Suprapubic skin (tissue), 4 donors: ENCODE results near the gene TK2. TPM values are rescaled to one million over a fixed set of nuclear protein-coding genes. Genes with fewer than 3 reads are reported as not detected.
A peak's percentile ranks its signal among the peaks of the same experiment; 100 is the strongest.
"Not testable (repeated sequence)": the region's sequence is repeated elsewhere in the genome, so short reads cannot be mapped to it uniquely, and the experiment has no call there.

Experiments used
- DNase-seq, 2 donors: peaks; one replicate each; pipeline ENCODE4 v3.0.0-alpha.2; 2019; ENCODE audit warnings: low spot score in 2 of 2
- H3K27ac ChIP-seq: fragments of 200-600 bp; sonication (generic); one replicate; pipeline ENCODE4 v1.5.1; 2019
- H3K27me3 ChIP-seq: fragments of 200-600 bp; sonication (generic); one replicate; pipeline ENCODE4 v1.5.1; 2019
- H3K36me3 ChIP-seq: fragments of 200-600 bp; sonication (generic); one replicate; pipeline ENCODE4 v1.5.1; 2019
- H3K4me1 ChIP-seq: fragments of 200-600 bp; sonication (generic); one replicate; pipeline ENCODE4 v1.5.1; 2019
- H3K4me3 ChIP-seq: fragments of 200-600 bp; sonication (generic); one replicate; pipeline ENCODE4 v1.5.1; 2019; ENCODE audit warnings: mild to moderate bottlenecking
- H3K9me3 ChIP-seq: fragments of 200-600 bp; sonication (generic); one replicate; pipeline ENCODE4 v1.5.1; 2019
- EP300 ChIP-seq: sonication (generic); formaldehyde crosslinking; IDR thresholded peaks from one replicate; pipeline ENCODE4 v1.6.1; 2017; ENCODE audit warnings: antibody characterized with exemption
- POLR2A ChIP-seq, 2 donors: fragments of 450-650 bp; IDR thresholded peaks; one replicate each; pipeline ENCODE4 v1.6.1; 2017; ENCODE audit warnings: antibody characterized with exemption in 2 of 2, mild to moderate bottlenecking in 2 of 2, moderate library complexity in 2 of 2
- POLR2AphosphoS5 ChIP-seq, 3 donors: sonication (generic); formaldehyde crosslinking; IDR thresholded peaks; one replicate each; pipeline ENCODE4 v1.6.1; 2017; ENCODE audit warnings: antibody characterized with exemption in 3 of 3
- WGBS: methylation state at CpG from one replicate; pipeline ENCODE4 v1.1.5; 2018; 5-methylcytosine and 5-hydroxymethylcytosine counted together
- total RNA-seq, 4 donors: library from RNA; depleted of rRNA; stranded (reverse); fragments of >200 nt; gene quantifications; one replicate each; pipeline ENCODE4 v1.1.0, GENCODE V29; 2016
- TF ChIP-seq, protein P1 (sequence below), 2 donors: fragments of 200-600 bp in 1 of 2; fragments of 450-650 bp in 1 of 2; sonication (generic) in 1 of 2; IDR thresholded peaks; one replicate each; pipeline ENCODE4 v1.5.1; 2016 to 2019; ENCODE audit warnings: antibody characterized with exemption in 2 of 2, mild to moderate bottlenecking in 1 of 2, moderate library complexity in 1 of 2

TK2 gene
- total RNA-seq, 4 donors from 2014 or later, result 13.6 to 27.0 (median 19.7) TPM

DNA sequence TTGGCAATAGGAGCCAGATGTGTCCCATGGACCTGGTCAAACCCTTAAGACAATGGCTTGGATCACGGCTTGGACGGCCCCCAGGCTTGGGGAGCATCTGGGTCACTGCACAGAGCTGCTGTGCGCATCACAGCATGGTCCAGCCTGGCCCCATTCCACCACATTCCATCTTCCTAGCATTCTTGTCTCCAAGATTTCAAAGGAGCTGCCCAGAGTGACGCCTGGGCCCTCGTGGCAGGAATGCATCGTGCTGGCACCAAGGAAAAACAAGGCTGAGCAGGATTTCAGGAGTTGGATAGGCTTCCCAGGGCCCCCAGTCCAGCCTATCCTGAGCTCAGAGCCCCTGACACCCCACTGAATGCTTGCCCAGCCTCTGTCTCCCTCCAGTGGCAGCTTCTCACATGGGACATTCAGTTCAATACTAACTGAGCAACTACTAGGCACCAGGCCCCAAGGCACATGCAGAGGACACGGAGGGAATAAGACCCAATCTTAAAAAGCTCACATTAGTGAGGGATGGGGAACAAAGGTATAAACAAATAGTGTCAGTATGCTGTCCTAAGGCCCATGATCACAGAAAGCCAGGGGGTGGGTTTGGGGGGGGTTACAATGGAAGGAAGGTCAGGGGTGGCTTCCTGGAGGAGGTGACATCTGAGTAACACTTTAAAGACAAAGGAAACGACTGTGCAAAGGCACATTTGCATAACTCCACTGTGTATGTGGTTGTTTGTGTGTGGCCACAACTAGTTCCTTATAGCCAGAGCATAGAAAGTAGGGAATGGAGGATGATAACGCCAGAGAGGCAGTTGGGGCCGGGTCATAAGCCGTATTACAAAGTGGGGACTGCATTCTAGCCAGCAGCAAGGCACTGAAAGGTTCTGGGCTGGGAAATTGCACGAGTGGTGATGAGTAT, 34.1 kb downstream of the TK2 start:
- no peak for DNase-seq
- no peak for TF ChIP-seq EP300
- TF ChIP-seq, protein P1, sequence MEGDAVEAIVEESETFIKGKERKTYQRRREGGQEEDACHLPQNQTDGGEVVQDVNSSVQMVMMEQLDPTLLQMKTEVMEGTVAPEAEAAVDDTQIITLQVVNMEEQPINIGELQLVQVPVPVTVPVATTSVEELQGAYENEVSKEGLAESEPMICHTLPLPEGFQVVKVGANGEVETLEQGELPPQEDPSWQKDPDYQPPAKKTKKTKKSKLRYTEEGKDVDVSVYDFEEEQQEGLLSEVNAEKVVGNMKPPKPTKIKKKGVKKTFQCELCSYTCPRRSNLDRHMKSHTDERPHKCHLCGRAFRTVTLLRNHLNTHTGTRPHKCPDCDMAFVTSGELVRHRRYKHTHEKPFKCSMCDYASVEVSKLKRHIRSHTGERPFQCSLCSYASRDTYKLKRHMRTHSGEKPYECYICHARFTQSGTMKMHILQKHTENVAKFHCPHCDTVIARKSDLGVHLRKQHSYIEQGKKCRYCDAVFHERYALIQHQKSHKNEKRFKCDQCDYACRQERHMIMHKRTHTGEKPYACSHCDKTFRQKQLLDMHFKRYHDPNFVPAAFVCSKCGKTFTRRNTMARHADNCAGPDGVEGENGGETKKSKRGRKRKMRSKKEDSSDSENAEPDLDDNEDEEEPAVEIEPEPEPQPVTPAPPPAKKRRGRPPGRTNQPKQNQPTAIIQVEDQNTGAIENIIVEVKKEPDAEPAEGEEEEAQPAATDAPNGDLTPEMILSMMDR (IDR thresholded peaks at IDR 0.05), result peak; percentile 14 to 15
- H3K4me1 ChIP-seq, result peaks cover 78% of the 10 kb centered on the region
- 72% methylated on average over 12 of the region's 12 CpGs for WGBS
- no peaks in the 10 kb centered on the region for H3K9me3 ChIP-seq
- H3K36me3 ChIP-seq, result peaks cover 4% of the 10 kb centered on the region
- H3K27ac ChIP-seq, result peak overlapping the region; percentile 80
- no peaks in the 10 kb centered on the region for H3K27me3 ChIP-seq
- H3K4me3 ChIP-seq, result no peak overlapping the region

- Histone ChIP-seq H3K4me1 (peaks cover 78% of the 10 kb centered on the region), H3K27ac (peak overlapping the region; percentile 80)
- 88% methylated on average over 10 of the region's 10 CpGs for WGBS
- H3K36me3 ChIP-seq, H3K4me3 ChIP-seq, H3K9me3 ChIP-seq, DNase-seq, H3K27me3 ChIP-seq: not testable (repeated sequence)
Observed at GRCh38 chr16:66514980-66515595, 34.8 kb downstream of the TK2 start.

GRCh38 chr16:66514391-66514790, 35.5 kb downstream of the TK2 start:
- H3K27me3 ChIP-seq, H3K4me3 ChIP-seq, H3K27ac ChIP-seq, H3K36me3 ChIP-seq, DNase-seq, H3K9me3 ChIP-seq: not testable (repeated sequence)
- 96% methylated on average over 11 of the region's 17 CpGs for WGBS
- H3K4me1 ChIP-seq, result peaks cover 78% of the 10 kb centered on the region

DNA sequence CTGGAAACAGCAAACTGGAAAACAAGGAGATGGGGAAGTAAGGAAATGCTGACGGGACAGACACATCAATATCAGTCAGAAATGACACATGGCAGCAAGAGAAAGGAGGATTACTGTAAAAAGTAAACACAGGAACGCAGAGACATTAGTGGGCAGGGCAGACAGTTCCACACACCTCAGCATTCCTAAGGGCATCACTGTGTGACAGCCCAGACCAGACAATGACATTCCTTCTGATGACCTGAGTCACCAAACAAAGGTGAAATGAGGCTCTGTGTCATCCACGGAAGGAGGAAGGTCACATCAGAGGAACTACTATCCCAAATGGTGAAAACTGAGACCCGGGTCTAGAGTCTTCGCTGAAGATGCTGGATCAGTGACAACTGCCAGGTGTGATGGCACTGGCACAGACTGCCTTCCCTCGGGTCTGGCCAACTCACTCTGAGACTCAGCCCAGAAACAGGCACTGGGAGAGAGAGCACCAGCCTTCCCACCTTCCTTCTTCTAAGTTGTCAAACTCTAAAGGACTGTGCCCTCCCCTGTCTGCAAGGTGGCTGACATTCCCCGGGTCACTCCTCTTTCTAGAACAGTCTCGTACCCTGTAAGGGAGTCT, 36.7 kb downstream of the TK2 start:
- H3K27ac ChIP-seq, result peak overlapping the region; percentile 66
- no peaks in the 10 kb centered on the region for H3K27me3 ChIP-seq
- H3K36me3 ChIP-seq, result peaks cover 7% of the 10 kb centered on the region
- H3K9me3 ChIP-seq, result no peaks in the 10 kb centered on the region
- 64% methylated on average over 8 of the region's 8 CpGs for WGBS
- no peak overlapping the region for H3K4me3 ChIP-seq
- H3K4me1 ChIP-seq, result peaks cover 85% of the 10 kb centered on the region
- TF ChIP-seq POLR2A (IDR thresholded peaks at IDR 0.05), result no peak
- DNase-seq, result no peak

DNA sequence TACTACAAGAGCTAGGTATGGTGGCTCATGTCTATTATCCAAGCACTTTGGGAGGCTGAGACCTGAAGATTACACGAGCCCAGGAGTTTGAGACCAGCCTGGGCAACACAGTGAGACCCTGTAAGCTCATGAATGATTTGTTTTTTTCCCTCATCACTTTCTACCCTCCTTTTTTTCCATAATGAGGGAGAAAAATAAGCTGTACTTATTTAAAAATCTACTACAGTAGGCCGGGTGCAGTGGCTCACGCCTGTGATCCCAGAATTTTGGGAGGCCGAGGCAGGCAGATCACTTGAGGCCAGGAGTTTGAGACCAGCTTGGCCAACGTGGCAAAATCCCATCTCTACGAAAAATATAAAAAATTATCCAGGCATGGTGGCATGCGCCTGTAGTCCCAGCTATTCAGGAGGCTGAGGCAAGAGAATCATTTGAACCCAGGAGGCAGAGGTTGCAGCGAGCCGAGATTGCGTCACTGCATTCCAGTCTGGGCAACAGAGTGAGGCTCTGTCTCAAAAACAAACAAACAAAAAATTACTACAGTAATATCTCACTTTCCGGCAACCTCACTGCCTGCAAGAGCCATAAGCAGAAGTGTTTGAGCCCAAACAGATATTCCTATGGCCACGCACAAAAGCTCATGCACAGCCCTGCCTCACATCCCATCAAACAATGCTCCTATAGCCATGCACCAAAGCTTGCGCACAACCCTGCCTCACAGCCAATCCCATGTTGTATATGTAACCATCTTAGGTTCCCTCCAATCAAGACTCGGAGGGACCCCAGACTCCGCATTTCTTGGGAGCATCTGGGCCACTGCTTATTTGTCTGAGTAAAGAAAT, 37.4 kb downstream of the TK2 start:
- peaks cover 86% of the 10 kb centered on the region for H3K4me1 ChIP-seq
- no peaks in the 10 kb centered on the region for H3K27me3 ChIP-seq
- DNase-seq, result no peak
- TF ChIP-seq POLR2A (IDR thresholded peaks at IDR 0.05) (no peak), EP300 (no peak), POLR2AphosphoS5 (IDR thresholded peaks at IDR 0.05) (peak in 1 of 3 donors; percentile 24)
- TF ChIP-seq, protein P1 (IDR thresholded peaks at IDR 0.05), result no peak
- peak overlapping the region; percentile 66 for H3K27ac ChIP-seq
- peaks cover 7% of the 10 kb centered on the region for H3K36me3 ChIP-seq
- 68% methylated on average over 15 of the region's 15 CpGs for WGBS
- H3K4me3 ChIP-seq, result no peak overlapping the region
- H3K9me3 ChIP-seq, result no peaks in the 10 kb centered on the region

- H3K36me3 ChIP-seq, result peaks cover 7% of the 10 kb centered on the region
- DNase-seq, result no peak
- no peaks in the 10 kb centered on the region for H3K9me3 ChIP-seq
- WGBS, result 27% methylated on average over 13 of the region's 13 CpGs
- TF ChIP-seq, protein P1 (IDR thresholded peaks at IDR 0.05), result peak in 1 of 2 donors; percentile 15
- peak in 1 of 3 donors; percentile 51 for TF ChIP-seq POLR2AphosphoS5 (IDR thresholded peaks at IDR 0.05)
- TF ChIP-seq EP300, result no peak
- TF ChIP-seq POLR2A (IDR thresholded peaks at IDR 0.05), result no peak
- no peaks in the 10 kb centered on the region for H3K27me3 ChIP-seq
- peaks cover 81% of the 10 kb centered on the region for H3K4me1 ChIP-seq
- peak overlapping the region; percentile 66 for H3K27ac ChIP-seq
- no peak overlapping the region for H3K4me3 ChIP-seq
Observed at GRCh38 chr16:66511602-66512271, 38.2 kb downstream of the TK2 start.
